H1 (cell line): Measurements from ENCODE around the gene GALNTL6.

Source experiments
- CHD2 ChIP-seq: IDR thresholded peaks from 2 replicates; pipeline ENCODE4 v1.6.1; 2012; ENCODE audit warnings: low read length, improper control_type of control experiment
- CTCF ChIP-seq, 3 experiments: IDR thresholded peaks; 1 replicate in 2 of 3; 2 replicates in 1 of 3; pipeline versions ENCODE4 v1.5.1 to v1.6.1; 2011; ENCODE audit warnings: low read length in 3 of 3, mild to moderate bottlenecking in 3 of 3, inconsistent platforms in 2 of 3, low read depth in 1 of 3, moderate library complexity in 1 of 3; ENCODE audit not compliant: insufficient read depth in 1 of 3; ENCODE audit errors: control extremely low read depth in 1 of 3
- KDM5A ChIP-seq: fragments of 200-600 bp; IDR thresholded peaks from 2 replicates; pipeline ENCODE4 v1.7.1; 2012; ENCODE audit warnings: mild to moderate bottlenecking, low read length, inconsistent platforms, mixed read lengths
- POLR2A ChIP-seq, 2 experiments: IDR thresholded peaks; 1 replicate in 1 of 2; 2 replicates in 1 of 2; pipeline ENCODE4 v1.6.1; 2011; ENCODE audit warnings: low read depth in 2 of 2, low read length in 2 of 2, mild to moderate bottlenecking in 2 of 2; ENCODE audit errors: control extremely low read depth in 1 of 2
- POLR2AphosphoS5 ChIP-seq: IDR thresholded peaks from 2 replicates; pipeline ENCODE4 v1.6.1; 2011; ENCODE audit warnings: low read depth, low read length
- SP1 ChIP-seq: IDR thresholded peaks from 2 replicates; pipeline ENCODE4 v1.6.1; 2011; ENCODE audit warnings: low read depth, low read length
- SRF ChIP-seq: IDR thresholded peaks from 2 replicates; pipeline ENCODE4 v1.6.1; 2011; ENCODE audit warnings: mild to moderate bottlenecking, low read depth, low read length, moderate library complexity
- SUZ12 ChIP-seq: fragments of 200-600 bp; sonication (generic); IDR thresholded peaks from 2 replicates; pipeline ENCODE4 v1.6.1; 2012; ENCODE audit warnings: mild to moderate bottlenecking, inconsistent platforms, low read length, moderate library complexity, mixed read lengths
- TCF12 ChIP-seq: IDR thresholded peaks from 2 replicates; pipeline ENCODE4 v1.6.1; 2011; ENCODE audit warnings: low read depth, mild to moderate bottlenecking, low read length
- USF2 ChIP-seq: IDR thresholded peaks from 2 replicates; pipeline ENCODE4 v1.6.1; 2011; ENCODE audit warnings: low read length, improper control_type of control experiment

- TF ChIP-seq POLR2A (IDR thresholded peaks at IDR 0.05; ENCODE audit: control extremely low read depth in 1 of 2, low read depth in 2 of 2, low read length in 2 of 2) (no peak), SRF (no peak), SP1 (no peak), CTCF (IDR thresholded peaks at IDR 0.05; ENCODE audit: control extremely low read depth in 1 of 3, insufficient read depth in 1 of 3, low read depth in 1 of 3, low read length in 3 of 3) (no peak), CHD2 (no peak), TCF12 (no peak), KDM5A (no peak), POLR2AphosphoS5 (no peak), USF2 (no peak), SUZ12 (no peak)
Measured at GRCh38 chr4:172652369-172652768, 839.2 kb downstream of the GALNTL6 start.
